DND-41 (cell line): ENCODE measurements around the gene EMC10.

ENCODE experiments used
- ATAC-seq: fragments of 200-7000 bp; cut with Tn5 transposase; 3 replicates; pipeline ENCODE4 v1.9.1; 2021; ENCODE audit warnings: low read depth; ENCODE audit not compliant: insufficient read depth
- DNase-seq: peaks from one replicate; pipeline ENCODE4 v3.0.0-alpha.2; 2020
- H2AFZ ChIP-seq: 2 replicates; pipeline ENCODE4 v1.6.0; 2012; ENCODE audit warnings: low read depth, low read length
- H3K27ac ChIP-seq: 2 replicates; pipeline ENCODE4 v1.5.1; 2012; ENCODE audit warnings: low read length, inconsistent platforms
- H3K27me3 ChIP-seq: fragments of 200-600 bp; sonication (generic); 2 replicates; pipeline ENCODE4 v1.6.0; 2012; ENCODE audit warnings: low read length, mild to moderate bottlenecking, inconsistent platforms; ENCODE audit not compliant: insufficient read depth, poor library complexity
- H3K36me3 ChIP-seq: 2 replicates; pipeline ENCODE4 v1.5.1; 2012; ENCODE audit warnings: low read length, inconsistent platforms; ENCODE audit not compliant: insufficient read depth
- H3K4me1 ChIP-seq: 2 replicates; pipeline ENCODE4 v1.5.1; 2012; ENCODE audit warnings: mild to moderate bottlenecking, low read length; ENCODE audit not compliant: insufficient read depth
- H3K4me2 ChIP-seq: 2 replicates; pipeline ENCODE4 v1.6.0; 2012; ENCODE audit warnings: mild to moderate bottlenecking, moderate library complexity, low read length, inconsistent platforms; ENCODE audit not compliant: insufficient read depth
- H3K4me3 ChIP-seq, 2 experiments: fragments of 200-600 bp in 1 of 2; shearing (Covaris generic) in 1 of 2; 2 replicates each; pipeline ENCODE4 v1.5.1; 2012 to 2016; ENCODE audit warnings: inconsistent platforms in 2 of 2, low read length in 2 of 2, mild to moderate bottlenecking in 2 of 2, low read depth in 1 of 2, moderate library complexity in 1 of 2
- H3K79me2 ChIP-seq: 2 replicates; pipeline ENCODE4 v1.6.0; 2012; ENCODE audit warnings: low read length, inconsistent platforms; ENCODE audit not compliant: insufficient read depth
- H3K9ac ChIP-seq: 2 replicates; pipeline ENCODE4 v1.6.0; 2012; ENCODE audit warnings: low read depth, mild to moderate bottlenecking, inconsistent platforms, low read length, moderate library complexity
- H3K9me3 ChIP-seq: 2 replicates; pipeline ENCODE4 v1.5.1; 2012; ENCODE audit warnings: low read length, moderate library complexity, mild to moderate bottlenecking, inconsistent platforms; ENCODE audit not compliant: insufficient read depth, severe bottlenecking
- H4K20me1 ChIP-seq: 2 replicates; pipeline ENCODE4 v1.6.0; 2012; ENCODE audit warnings: low read length; ENCODE audit not compliant: insufficient read depth
- EZH2 ChIP-seq: IDR thresholded peaks from 3 replicates; pipeline ENCODE4 v1.6.1; 2012; ENCODE audit warnings: borderline replicate concordance, low read depth, mild to moderate bottlenecking, moderate library complexity, low read length, inconsistent platforms; ENCODE audit not compliant: severe bottlenecking
- TF ChIP-seq, protein P1 (sequence below): IDR thresholded peaks from 2 replicates; pipeline ENCODE4 v1.5.1; 2012; ENCODE audit warnings: borderline replicate concordance, low read length, moderate library complexity, mild to moderate bottlenecking; ENCODE audit not compliant: poor library complexity, severe bottlenecking; ENCODE audit errors: extremely low read depth

EMC10 gene

DNA sequence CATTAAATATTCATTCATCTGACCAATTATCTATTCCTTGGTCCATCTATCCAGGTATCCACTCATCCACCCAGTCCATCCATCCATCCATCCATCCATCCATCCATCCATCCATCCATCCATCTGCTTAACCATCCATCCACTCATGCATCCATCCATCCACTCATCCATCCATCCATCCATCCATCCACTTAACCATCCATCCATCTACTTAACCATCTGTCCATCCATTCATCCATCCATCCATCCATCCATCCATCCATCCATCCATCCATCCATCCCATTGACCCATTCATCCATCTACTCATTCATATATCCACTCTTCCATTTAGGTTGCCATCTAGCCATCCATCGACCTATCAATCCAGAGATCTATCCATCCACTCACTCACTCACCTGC is 32.2 kb upstream of the EMC10 start:
- Histone ChIP-seq H3K9ac (no peak overlapping the region), H3K4me1 (no peaks in the 10 kb centered on the region), H3K27me3 (no peaks in the 10 kb centered on the region), H3K9me3 (no peaks in the 10 kb centered on the region), H3K4me2 (no peak overlapping the region), H3K27ac (no peak overlapping the region), H3K36me3 (no peaks in the 10 kb centered on the region), H4K20me1 (no peaks in the 10 kb centered on the region; the same call in 1 of the 2 replicates), H2AFZ (no peak overlapping the region), H3K4me3 (no peak overlapping the region), H3K79me2 (no peaks in the 10 kb centered on the region)
- ATAC-seq: no peak
- no peak for TF ChIP-seq EZH2
- TF ChIP-seq, protein P1, sequence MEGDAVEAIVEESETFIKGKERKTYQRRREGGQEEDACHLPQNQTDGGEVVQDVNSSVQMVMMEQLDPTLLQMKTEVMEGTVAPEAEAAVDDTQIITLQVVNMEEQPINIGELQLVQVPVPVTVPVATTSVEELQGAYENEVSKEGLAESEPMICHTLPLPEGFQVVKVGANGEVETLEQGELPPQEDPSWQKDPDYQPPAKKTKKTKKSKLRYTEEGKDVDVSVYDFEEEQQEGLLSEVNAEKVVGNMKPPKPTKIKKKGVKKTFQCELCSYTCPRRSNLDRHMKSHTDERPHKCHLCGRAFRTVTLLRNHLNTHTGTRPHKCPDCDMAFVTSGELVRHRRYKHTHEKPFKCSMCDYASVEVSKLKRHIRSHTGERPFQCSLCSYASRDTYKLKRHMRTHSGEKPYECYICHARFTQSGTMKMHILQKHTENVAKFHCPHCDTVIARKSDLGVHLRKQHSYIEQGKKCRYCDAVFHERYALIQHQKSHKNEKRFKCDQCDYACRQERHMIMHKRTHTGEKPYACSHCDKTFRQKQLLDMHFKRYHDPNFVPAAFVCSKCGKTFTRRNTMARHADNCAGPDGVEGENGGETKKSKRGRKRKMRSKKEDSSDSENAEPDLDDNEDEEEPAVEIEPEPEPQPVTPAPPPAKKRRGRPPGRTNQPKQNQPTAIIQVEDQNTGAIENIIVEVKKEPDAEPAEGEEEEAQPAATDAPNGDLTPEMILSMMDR: no peak
- DNase-seq: no peak

DNA sequence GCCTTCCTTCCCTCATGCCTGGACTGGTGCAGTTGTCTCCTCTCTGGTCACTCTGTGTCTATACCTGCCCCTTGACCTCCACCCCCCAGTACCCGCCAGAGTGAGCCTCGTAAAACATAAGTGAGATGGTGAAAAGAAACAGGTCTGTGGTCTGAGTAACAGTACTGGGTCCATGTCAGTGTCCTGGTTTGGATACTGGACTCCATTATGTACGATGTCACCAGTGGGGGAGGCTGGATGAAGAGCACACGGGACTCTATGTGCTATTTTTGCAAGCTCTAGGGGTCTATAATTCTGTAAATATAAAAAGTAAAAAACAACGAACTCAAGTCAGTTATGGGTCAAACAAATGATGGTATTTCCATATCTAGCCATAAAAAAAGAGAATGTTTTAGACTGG is 29.3 kb upstream of the EMC10 start:
- H3K4me1 ChIP-seq: no peaks in the 10 kb centered on the region
- H4K20me1 ChIP-seq: no peaks in the 10 kb centered on the region; the same call in 1 of the 2 replicates
- H3K27me3 ChIP-seq: no peaks in the 10 kb centered on the region
- H3K9me3 ChIP-seq: no peaks in the 10 kb centered on the region
- no peak overlapping the region for H3K4me2 ChIP-seq
- H3K36me3 ChIP-seq: no peaks in the 10 kb centered on the region
- H3K27ac ChIP-seq: no peak overlapping the region
- TF ChIP-seq, protein P1: no peak
- no peak for TF ChIP-seq EZH2
- no peak overlapping the region for H2AFZ ChIP-seq
- no peak overlapping the region for H3K4me3 ChIP-seq
- no peaks in the 10 kb centered on the region for H3K79me2 ChIP-seq
- ATAC-seq: no peak
- H3K9ac ChIP-seq: no peak overlapping the region
- DNase-seq: no peak

DNA sequence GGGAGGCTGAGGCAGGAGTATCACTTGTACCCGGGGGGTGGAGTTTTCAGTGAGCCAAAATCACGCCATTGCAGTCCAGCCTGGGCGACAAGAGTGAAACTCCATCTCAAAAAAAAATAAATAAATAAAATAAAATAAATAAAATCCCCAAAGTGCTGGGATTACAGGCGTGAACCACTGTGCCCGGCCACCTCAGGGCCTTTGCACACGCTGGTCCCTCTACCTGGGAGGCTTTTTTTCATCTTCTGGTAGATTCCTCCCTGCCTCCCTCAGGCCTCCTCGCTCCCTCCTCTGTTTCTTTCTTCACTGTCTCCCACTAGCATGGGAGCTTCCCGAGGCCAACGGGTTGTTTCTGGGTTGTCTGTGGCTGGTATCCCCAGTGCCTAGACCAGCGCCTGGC is 28.6 kb upstream of the EMC10 start:
- Histone ChIP-seq H3K27ac (no peak overlapping the region), H3K9me3 (no peaks in the 10 kb centered on the region), H3K4me1 (no peaks in the 10 kb centered on the region), H3K27me3 (no peaks in the 10 kb centered on the region), H3K36me3 (no peaks in the 10 kb centered on the region), H2AFZ (no peak overlapping the region), H3K9ac (no peak overlapping the region), H3K79me2 (no peaks in the 10 kb centered on the region), H4K20me1 (no peaks in the 10 kb centered on the region; the same call in 1 of the 2 replicates), H3K4me3 (no peak overlapping the region), H3K4me2 (no peak overlapping the region)
- TF ChIP-seq, protein P1: no peak
- TF ChIP-seq EZH2: no peak
- DNase-seq: no peak
- no peak for ATAC-seq
